Esophagus muscularis mucosa (tissue), 4 donors: ENCODE measurements around the gene TERT. TPM values are rescaled to one million over a fixed set of nuclear protein-coding genes. Genes with fewer than 3 reads are reported as not detected.
A peak's percentile ranks its signal among the peaks of the same experiment; 100 is the strongest.

ENCODE experiments used
- DNase-seq: peaks from one replicate; pipeline ENCODE4 v3.0.0-alpha.2; 2017; ENCODE audit errors: extremely low spot score
- H3K27ac ChIP-seq, 4 donors: fragments of 200-600 bp; sonication (generic); replicated peaks in 1 of 4; 1 replicate in 3 of 4; 2 replicates in 1 of 4; pipeline ENCODE4 v1.5.1; 2016 to 2019; ENCODE audit warnings: mild to moderate bottlenecking in 1 of 4
- H3K27me3 ChIP-seq, 4 donors: fragments of 200-600 bp; sonication (generic); one replicate each; pipeline versions ENCODE4 v1.5.1 to v1.6.0; 2016 to 2019
- H3K36me3 ChIP-seq, 4 donors: fragments of 200-600 bp; sonication (generic); one replicate each; pipeline ENCODE4 v1.5.1; 2016 to 2019
- H3K4me1 ChIP-seq, 4 donors: fragments of 200-600 bp; sonication (generic); one replicate each; pipeline ENCODE4 v1.5.1; 2016 to 2019
- H3K4me3 ChIP-seq, 4 donors: fragments of 200-600 bp; sonication (generic); 1 replicate in 2 of 4; 2 replicates in 2 of 4; pipeline ENCODE4 v1.5.1; 2016 to 2019; ENCODE audit warnings: mild to moderate bottlenecking in 4 of 4, moderate library complexity in 1 of 4
- H3K9me3 ChIP-seq, 4 donors: fragments of 200-600 bp; sonication (generic); 1 replicate in 3 of 4; 2 replicates in 1 of 4; pipeline ENCODE4 v1.5.1; 2016 to 2019
- EP300 ChIP-seq: sonication (generic); formaldehyde crosslinking; IDR thresholded peaks from one replicate; pipeline ENCODE4 v1.6.1; 2017; ENCODE audit warnings: antibody characterized with exemption
- POLR2A ChIP-seq: fragments of 450-650 bp; IDR thresholded peaks from one replicate; pipeline ENCODE4 v1.6.1; 2017; ENCODE audit warnings: antibody characterized with exemption, moderate library complexity, mild to moderate bottlenecking, low read depth
- POLR2AphosphoS5 ChIP-seq, 2 donors: sonication (generic); formaldehyde crosslinking; IDR thresholded peaks; one replicate each; pipeline ENCODE4 v1.6.1; 2017; ENCODE audit warnings: antibody characterized with exemption in 2 of 2
- WGBS: methylation state at CpG from one replicate; pipeline ENCODE4 v1.1.5; 2018; 5-methylcytosine and 5-hydroxymethylcytosine counted together
- intact Hi-C: fragments of 100-400 bp; cut with DNase I; formaldehyde crosslinking; loops from one replicate; pipeline ENCODE4 v1.15.1; 2023
- total RNA-seq, 4 donors: library from RNA; depleted of rRNA; stranded (reverse); fragments of >200 nt; gene quantifications; one replicate each; pipeline versions ENCODE4 v1.1.0 to v1.2.1, GENCODE V29; 2016
- TF ChIP-seq, protein P1 (sequence below), 3 experiments: fragments of 200-600 bp in 2 of 3; fragments of 450-650 bp in 1 of 3; sonication (generic) in 2 of 3; IDR thresholded peaks; one replicate each; pipeline ENCODE4 v1.5.1; 2017 to 2019; ENCODE audit warnings: antibody characterized with exemption in 3 of 3, mild to moderate bottlenecking in 2 of 3, moderate library complexity in 1 of 3

Gene TERT
- total RNA-seq, 4 donors from 2014 or later: not detected

DNA sequence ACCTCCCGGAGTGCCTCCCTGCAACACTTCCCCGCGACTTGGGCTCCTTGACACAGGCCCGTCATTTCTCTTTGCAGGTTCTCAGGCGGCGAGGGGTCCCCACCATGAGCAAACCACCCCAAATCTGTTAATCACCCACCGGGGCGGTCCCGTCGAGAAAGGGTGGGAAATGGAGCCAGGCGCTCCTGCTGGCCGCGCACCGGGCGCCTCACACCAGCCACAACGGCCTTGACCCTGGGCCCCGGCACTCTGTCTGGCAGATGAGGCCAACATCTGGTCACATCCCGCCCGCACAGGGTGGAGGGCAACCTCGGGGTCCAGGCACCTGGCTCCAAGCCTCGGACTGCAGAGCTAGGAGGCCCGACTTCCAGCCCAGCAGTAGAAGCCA lies 776 bp upstream of the TERT start:
- intact Hi-C loops: no loop called here
- DNase-seq: no peak
- Histone ChIP-seq H3K27me3 (peaks cover 0 to 89% (median 9%) of the 10 kb centered on the region in 4 donors), H3K4me3 (no peak overlapping the region), H3K36me3 (no peaks in the 10 kb centered on the region), H3K9me3 (no peaks in the 10 kb centered on the region), H3K4me1 (peaks cover 0 to 14% (median 12%) of the 10 kb centered on the region in 4 donors), H3K27ac (no peak overlapping the region)
- TF ChIP-seq, protein P1, sequence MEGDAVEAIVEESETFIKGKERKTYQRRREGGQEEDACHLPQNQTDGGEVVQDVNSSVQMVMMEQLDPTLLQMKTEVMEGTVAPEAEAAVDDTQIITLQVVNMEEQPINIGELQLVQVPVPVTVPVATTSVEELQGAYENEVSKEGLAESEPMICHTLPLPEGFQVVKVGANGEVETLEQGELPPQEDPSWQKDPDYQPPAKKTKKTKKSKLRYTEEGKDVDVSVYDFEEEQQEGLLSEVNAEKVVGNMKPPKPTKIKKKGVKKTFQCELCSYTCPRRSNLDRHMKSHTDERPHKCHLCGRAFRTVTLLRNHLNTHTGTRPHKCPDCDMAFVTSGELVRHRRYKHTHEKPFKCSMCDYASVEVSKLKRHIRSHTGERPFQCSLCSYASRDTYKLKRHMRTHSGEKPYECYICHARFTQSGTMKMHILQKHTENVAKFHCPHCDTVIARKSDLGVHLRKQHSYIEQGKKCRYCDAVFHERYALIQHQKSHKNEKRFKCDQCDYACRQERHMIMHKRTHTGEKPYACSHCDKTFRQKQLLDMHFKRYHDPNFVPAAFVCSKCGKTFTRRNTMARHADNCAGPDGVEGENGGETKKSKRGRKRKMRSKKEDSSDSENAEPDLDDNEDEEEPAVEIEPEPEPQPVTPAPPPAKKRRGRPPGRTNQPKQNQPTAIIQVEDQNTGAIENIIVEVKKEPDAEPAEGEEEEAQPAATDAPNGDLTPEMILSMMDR (IDR thresholded peaks at IDR 0.05): no peak
- TF ChIP-seq EP300: no peak
- no peak for TF ChIP-seq POLR2AphosphoS5 (IDR thresholded peaks at IDR 0.05)
- no peak for TF ChIP-seq POLR2A
- 27% methylated on average over 6 of the region's 22 CpGs for WGBS

DNA sequence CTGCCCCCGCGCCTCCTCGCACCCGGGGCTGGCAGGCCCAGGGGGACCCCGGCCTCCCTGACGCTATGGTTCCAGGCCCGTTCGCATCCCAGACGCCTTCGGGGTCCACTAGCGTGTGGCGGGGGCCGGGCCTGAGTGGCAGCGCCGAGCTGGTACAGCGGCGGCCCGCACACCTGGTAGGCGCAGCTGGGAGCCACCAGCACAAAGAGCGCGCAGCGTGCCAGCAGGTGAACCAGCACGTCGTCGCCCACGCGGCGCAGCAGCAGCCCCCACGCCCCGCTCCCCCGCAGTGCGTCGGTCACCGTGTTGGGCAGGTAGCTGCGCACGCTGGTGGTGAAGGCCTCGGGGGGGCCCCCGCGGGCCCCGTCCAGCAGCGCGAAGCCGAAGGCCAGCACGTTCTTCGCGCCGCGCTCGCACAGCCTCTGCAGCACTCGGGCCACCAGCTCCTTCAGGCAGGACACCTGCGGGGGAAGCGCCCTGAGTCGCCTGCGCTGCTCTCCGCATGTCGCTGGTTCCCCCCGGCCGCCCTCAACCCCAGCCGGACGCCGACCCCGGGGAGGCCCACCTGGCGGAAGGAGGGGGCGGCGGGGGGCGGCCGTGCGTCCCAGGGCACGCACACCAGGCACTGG lies 548 bp downstream of the TERT start:
- Histone ChIP-seq H3K4me3 (peak overlapping the region in 1 of 4 donors; percentile 1), H3K27me3 (peaks cover 0 to 92% (median 9%) of the 10 kb centered on the region in 4 donors), H3K27ac (no peak overlapping the region), H3K4me1 (peaks cover 0 to 14% (median 12%) of the 10 kb centered on the region in 4 donors), H3K36me3 (no peaks in the 10 kb centered on the region), H3K9me3 (no peaks in the 10 kb centered on the region)
- no CpG with 5 or more reads among the region's 69 CpGs for WGBS
- no peak for DNase-seq
- TF ChIP-seq EP300 (no peak), POLR2AphosphoS5 (IDR thresholded peaks at IDR 0.05) (no peak), POLR2A (no peak)
- TF ChIP-seq, protein P1 (IDR thresholded peaks at IDR 0.05): no peak
- intact Hi-C loops: no loop called here

DNA sequence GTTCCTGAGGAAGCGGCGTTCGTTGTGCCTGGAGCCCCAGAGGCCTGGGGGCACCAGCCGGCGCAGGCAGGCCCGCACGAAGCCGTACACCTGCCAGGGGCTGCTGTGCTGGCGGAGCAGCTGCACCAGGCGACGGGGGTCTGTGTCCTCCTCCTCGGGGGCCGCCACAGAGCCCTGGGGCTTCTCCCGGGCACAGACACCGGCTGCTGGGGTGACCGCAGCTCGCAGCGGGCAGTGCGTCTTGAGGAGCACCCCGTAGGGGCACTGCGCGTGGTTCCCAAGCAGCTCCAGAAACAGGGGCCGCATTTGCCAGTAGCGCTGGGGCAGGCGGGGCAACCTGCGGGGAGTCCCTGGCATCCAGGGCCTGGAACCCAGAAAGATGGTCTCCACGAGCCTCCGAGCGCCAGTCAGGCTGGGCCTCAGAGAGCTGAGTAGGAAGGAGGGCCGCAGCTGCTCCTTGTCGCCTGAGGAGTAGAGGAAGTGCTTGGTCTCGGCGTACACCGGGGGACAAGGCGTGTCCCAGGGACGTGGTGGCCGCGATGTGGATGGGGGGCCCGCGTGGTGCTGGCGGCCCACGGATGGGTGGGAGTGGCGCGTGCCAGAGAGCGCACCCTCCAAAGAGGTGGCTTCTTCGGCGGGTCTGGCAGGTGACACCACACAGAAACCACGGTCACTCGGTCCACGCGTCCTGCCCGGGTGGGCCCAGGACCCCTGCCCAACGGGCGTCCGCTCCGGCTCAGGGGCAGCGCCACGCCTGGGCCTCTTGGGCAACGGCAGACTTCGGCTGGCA lies 1.3 kb downstream of the TERT start:
- intact Hi-C loops: no loop called here
- peaks cover 0 to 94% (median 9%) of the 10 kb centered on the region in 4 donors for H3K27me3 ChIP-seq

DNA sequence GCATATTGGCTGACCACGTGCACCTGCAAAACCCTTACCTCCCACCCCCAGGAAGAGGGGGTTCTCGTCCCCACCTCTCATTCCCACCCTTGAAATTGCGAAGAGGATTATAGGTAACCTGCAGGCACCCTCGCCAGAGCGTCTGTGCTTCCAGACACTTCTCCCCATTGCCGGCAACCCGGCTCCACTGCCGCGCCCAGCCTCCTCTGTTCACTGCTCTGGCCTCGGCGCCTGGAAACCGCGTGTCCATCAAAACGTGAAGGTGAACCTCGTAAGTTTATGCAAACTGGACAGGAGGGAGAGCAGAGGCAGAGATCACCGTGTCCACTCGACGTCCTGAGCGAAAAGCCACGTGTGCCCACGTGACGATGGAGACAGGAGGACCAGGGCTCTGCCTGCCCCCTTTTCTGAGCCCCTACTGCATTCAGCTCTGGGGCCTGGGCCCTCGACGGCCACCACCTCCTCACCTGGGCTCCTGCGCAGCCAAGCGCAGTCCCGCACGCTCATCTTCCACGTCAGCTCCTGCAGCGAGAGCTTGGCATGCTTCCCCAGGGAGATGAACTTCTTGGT lies 1.9 kb downstream of the TERT start:
- H3K27ac ChIP-seq: no peak overlapping the region
- no peak for TF ChIP-seq POLR2A
- TF ChIP-seq EP300: no peak
- TF ChIP-seq, protein P1 (IDR thresholded peaks at IDR 0.05): no peak
- TF ChIP-seq POLR2AphosphoS5 (IDR thresholded peaks at IDR 0.05): no peak
- peaks cover 0 to 14% (median 12%) of the 10 kb centered on the region in 4 donors for H3K4me1 ChIP-seq
- H3K9me3 ChIP-seq: peaks cover 0 to 8% (median 3%) of the 10 kb centered on the region in 4 donors
- intact Hi-C loops: no loop called here
- no peaks in the 10 kb centered on the region for H3K36me3 ChIP-seq
- H3K27me3 ChIP-seq: peaks cover 0 to 94% (median 9%) of the 10 kb centered on the region in 4 donors
- DNase-seq: no peak
- 83% methylated on average over 30 of the region's 30 CpGs for WGBS
- H3K4me3 ChIP-seq: no peak overlapping the region

More for the DNA sequence above, 1.3 kb downstream of the TERT start:
- no peak for DNase-seq
- Histone ChIP-seq H3K27ac (no peak overlapping the region), H3K36me3 (no peaks in the 10 kb centered on the region), H3K4me1 (peaks cover 0 to 14% (median 12%) of the 10 kb centered on the region in 4 donors), H3K4me3 (no peak overlapping the region), H3K9me3 (peaks cover 0 to 1% (median under 1%) of the 10 kb centered on the region in 4 donors)
- 85% methylated on average over 24 of the region's 60 CpGs for WGBS
- TF ChIP-seq, protein P1 (IDR thresholded peaks at IDR 0.05): no peak
- no peak for TF ChIP-seq POLR2A
- no peak for TF ChIP-seq POLR2AphosphoS5 (IDR thresholded peaks at IDR 0.05)
- no peak for TF ChIP-seq EP300
